ENCODE data around the gene HAPLN3. TPM values are rescaled to one million over a fixed set of nuclear protein-coding genes. Genes with fewer than 3 reads are reported as not detected.
"Not testable (repeated sequence)": the region's sequence is repeated elsewhere in the genome, so short reads cannot be mapped to it uniquely, and the experiment has no call there.

The HAPLN3 gene, protein sequence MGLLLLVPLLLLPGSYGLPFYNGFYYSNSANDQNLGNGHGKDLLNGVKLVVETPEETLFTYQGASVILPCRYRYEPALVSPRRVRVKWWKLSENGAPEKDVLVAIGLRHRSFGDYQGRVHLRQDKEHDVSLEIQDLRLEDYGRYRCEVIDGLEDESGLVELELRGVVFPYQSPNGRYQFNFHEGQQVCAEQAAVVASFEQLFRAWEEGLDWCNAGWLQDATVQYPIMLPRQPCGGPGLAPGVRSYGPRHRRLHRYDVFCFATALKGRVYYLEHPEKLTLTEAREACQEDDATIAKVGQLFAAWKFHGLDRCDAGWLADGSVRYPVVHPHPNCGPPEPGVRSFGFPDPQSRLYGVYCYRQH
- total RNA-seq, result 100 to 1,000 TPM; 103 to 105 TPM
- 99.0 to 175 reads per million in 2 donors for total RNA-seq

DNA sequence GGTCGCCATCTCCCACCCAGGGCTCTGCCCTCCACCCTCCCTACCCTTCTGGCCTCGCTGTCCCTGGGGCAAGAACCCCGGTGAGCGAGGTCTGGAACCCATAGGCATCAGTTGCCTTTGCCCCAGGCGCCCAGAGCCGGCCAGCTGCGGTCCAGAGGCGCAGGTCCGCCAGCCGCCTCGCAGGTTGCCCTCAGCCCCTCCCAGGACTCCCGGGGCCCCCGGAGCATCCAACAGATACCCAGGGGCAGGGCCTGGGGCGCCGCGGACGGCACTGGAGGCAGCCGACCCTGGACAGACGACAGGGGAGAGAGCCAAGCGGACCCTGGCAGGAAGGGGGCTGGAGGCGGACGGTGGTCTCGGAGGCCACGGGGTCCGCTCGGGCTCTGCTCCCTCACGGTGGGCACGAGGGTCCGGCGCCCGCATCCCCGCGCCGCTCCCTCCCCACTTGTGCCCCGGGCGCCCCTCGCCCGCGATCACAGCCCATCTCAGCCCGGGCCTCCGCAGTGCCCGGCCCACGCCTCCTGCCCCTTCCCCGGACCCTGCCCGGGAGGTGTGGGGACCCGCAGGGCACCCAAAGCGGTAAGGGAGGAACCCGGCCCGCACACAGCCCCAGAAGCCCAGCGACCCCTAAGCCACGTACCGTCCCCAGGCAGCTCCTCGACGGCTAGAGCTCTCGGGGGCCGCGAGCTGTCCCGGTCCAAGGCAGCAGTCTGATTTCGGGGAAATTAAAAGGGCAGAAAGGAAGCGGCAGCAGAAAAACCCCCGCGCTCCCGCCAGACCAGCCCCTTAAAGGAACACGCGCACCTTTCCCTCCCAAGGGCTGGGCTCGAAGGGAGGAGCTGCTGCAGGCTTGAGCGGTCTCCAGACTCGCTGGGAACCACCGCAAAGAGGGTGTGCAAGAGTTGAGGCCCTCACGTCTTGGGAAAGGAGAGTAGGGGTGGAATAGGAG is at the start of gene HAPLN3:
Gene HAPLN3 (minus strand): TSS at position 726 of the 949 bp plus-strand sequence. CDS start 8,246 bp downstream, outside the sequence.
- no peaks in the 10 kb centered on the region for H3K27me3 Mint-ChIP-seq
- H3K27ac Mint-ChIP-seq, result peak within 1 kb of the TSS; percentile 100
- no peaks in the 10 kb centered on the region for H3K36me3 Mint-ChIP-seq (ENCODE audit: low read depth)
- peak; percentile 24 to 46 (median 46) for DNase-seq
- peak; percentile 63 for ATAC-seq
- H3K4me1 Mint-ChIP-seq, result peaks cover 24% of the 10 kb centered on the region
- H3K4me3 Mint-ChIP-seq, result peak within 1 kb of the TSS; percentile 93
- no peaks in the 10 kb centered on the region for H3K9me3 ChIP-seq (ENCODE audit: control insufficient read depth, low read length, poor library complexity, severe bottlenecking)

DNA sequence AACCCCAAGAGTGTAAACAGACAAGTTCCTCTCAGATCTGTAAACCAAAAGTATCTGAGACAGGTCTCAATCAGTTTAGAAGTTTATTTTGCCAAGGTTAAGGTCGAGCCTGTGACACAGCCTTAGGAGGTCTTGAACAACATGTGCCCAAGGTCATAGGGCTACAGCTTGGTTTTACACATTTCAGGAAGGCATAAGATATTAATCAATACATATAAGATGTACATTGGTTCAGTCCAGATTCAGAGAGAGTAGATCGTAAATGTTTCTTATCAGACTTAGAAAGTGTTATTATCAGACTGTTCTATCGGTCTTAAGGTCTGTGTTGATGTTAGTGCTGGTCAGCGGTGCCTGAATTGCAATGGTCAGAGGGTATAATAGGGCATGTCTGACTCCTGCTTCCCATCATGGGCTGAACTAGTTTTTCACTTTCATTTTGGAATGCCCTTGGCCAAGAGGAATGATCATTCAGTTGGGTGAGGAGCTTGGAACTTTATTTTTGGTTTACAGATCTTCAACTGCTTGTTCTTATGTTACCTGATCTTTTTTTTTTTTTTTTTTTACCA is 44.8 kb upstream of the HAPLN3 start:
- ATAC-seq (no peak), DNase-seq (no peak)
- H3K36me3 Mint-ChIP-seq (ENCODE audit: low read depth), result peaks cover 2% of the 10 kb centered on the region
- H3K9me3 ChIP-seq (ENCODE audit: control insufficient read depth, low read length, poor library complexity, severe bottlenecking), result no peaks in the 10 kb centered on the region
- H3K4me1 Mint-ChIP-seq, result peaks cover 5% of the 10 kb centered on the region
- H3K27ac Mint-ChIP-seq, result no peak overlapping the region
- peaks cover 13% of the 10 kb centered on the region for H3K27me3 Mint-ChIP-seq
- no peak overlapping the region for H3K4me3 Mint-ChIP-seq

DNA sequence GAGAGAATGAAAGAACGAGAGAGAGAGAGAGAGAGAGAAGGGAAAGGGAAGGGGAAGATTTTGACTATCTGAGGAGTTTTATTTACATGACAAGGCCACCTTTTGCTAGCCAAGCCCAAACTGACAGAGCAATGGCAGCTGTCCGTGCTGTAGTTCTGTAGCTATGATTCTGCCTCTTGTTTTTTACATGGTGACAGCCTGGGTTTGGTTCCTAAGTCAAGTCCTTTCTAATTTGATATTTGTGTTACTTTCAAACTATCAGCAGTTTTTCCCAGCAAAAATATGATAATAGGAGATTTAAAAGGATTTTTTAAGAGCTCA is 44.1 kb upstream of the HAPLN3 start:
- H3K27ac Mint-ChIP-seq, result peak overlapping the region; percentile 79
- H3K27me3 Mint-ChIP-seq, result peaks cover 17% of the 10 kb centered on the region
- DNase-seq (no peak), ATAC-seq (no peak)
- H3K4me3 Mint-ChIP-seq, result no peak overlapping the region
- H3K9me3 ChIP-seq (ENCODE audit: control insufficient read depth, low read length, poor library complexity, severe bottlenecking), result no peaks in the 10 kb centered on the region
- H3K4me1 Mint-ChIP-seq, result peaks cover 5% of the 10 kb centered on the region
- H3K36me3 Mint-ChIP-seq (ENCODE audit: low read depth), result peaks cover 2% of the 10 kb centered on the region

DNA sequence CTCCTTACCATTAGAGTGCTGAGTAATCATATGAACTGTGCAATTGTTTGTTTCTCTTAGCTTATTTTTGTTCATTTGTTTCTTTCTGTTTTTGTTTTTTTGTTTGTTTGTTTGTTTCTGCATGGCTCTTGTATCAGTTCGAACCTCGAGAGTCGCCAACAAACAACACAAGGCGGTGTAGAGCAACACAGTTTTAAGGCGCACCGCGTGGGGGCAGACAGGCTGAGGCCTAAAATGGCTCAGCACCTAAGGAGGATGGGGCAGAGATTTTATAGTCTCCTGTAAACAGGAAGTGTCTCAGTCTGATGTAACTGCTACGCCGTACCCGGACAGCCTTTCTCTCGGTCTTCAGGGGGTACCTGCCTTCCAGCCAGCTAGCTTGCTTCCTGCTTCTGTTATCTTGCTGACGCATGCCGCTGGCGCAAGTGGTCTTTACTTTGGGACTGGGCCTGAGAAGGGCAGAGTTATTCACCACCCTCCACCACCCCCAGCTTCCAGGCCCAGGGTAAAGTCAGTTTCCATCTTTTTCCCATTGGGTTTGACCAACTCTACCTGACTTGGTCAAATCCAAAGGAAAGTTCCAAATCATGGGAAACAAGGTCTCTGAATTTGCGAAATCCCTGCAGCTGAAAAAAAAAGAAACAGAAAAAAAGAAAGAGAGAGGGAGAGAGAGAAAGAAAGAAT is 43.6 kb upstream of the HAPLN3 start:
- Mint-ChIP-seq H3K36me3 (ENCODE audit: low read depth) (peaks cover 2% of the 10 kb centered on the region), H3K27me3 (peaks cover 19% of the 10 kb centered on the region), H3K4me1 (peaks cover 5% of the 10 kb centered on the region), H3K4me3 (no peak overlapping the region), H3K27ac (peak overlapping the region; percentile 79)
- no peak for ATAC-seq
- DNase-seq, result no peak
- H3K9me3 ChIP-seq (ENCODE audit: control insufficient read depth, low read length, poor library complexity, severe bottlenecking), result no peaks in the 10 kb centered on the region

DNA sequence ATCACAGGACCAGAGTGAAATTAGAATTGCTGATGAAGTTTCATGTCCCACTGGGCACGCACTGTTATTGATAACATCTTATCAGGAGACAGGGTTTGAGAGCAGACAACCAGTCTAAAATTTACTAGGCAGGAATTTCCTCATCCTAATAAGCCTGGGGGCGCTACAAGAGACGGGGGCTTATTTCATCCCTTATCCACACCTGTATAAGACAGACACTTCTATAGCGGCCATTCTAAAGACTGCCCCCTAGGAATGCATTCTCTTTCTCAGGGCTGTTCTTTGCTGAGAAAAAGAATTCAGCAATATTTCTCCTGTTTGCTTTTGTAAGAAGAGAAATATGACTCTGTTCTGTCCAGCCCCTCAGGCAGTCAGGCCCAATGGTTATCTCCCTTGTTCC is 39.1 kb upstream of the HAPLN3 start:
- H3K4me1 Mint-ChIP-seq; H3K36me3 Mint-ChIP-seq (ENCODE audit: low read depth); H3K27ac Mint-ChIP-seq; H3K9me3 ChIP-seq (ENCODE audit: control insufficient read depth, low read length, poor library complexity, severe bottlenecking); H3K4me3 Mint-ChIP-seq; ATAC-seq; DNase-seq: not testable (repeated sequence)
- H3K27me3 Mint-ChIP-seq, result peaks cover 58% of the 10 kb centered on the region

DNA sequence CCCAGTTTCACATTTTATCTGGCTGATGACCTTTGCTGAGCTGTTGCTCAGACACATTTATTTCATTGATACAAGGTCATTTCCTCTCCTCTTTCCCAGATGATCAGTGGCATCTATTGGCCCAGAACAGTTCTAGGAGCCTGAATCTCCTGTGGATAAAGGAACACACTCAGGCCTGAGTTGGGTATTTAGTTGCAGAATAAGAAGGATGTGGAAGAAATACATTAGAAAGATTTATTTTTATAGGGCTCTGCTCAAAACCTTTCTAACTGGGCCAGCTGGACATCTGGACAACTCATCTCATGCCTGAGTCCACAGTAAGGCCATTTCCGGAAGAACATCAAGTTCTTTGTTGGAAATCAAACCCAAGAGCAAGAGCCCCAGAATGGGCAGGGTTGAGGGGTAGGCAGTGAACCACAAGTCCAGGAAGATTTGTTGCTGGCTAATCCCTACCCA is 37.6 kb upstream of the HAPLN3 start:
- H3K4me1 Mint-ChIP-seq, result no peaks in the 10 kb centered on the region
- ATAC-seq (no peak), DNase-seq (no peak)
- H3K36me3 Mint-ChIP-seq (ENCODE audit: low read depth), result no peaks in the 10 kb centered on the region
- no peaks in the 10 kb centered on the region for H3K9me3 ChIP-seq (ENCODE audit: control insufficient read depth, low read length, poor library complexity, severe bottlenecking)
- H3K27ac Mint-ChIP-seq, result no peak overlapping the region
- H3K4me3 Mint-ChIP-seq, result no peak overlapping the region
- H3K27me3 Mint-ChIP-seq, result peaks cover 58% of the 10 kb centered on the region

DNA sequence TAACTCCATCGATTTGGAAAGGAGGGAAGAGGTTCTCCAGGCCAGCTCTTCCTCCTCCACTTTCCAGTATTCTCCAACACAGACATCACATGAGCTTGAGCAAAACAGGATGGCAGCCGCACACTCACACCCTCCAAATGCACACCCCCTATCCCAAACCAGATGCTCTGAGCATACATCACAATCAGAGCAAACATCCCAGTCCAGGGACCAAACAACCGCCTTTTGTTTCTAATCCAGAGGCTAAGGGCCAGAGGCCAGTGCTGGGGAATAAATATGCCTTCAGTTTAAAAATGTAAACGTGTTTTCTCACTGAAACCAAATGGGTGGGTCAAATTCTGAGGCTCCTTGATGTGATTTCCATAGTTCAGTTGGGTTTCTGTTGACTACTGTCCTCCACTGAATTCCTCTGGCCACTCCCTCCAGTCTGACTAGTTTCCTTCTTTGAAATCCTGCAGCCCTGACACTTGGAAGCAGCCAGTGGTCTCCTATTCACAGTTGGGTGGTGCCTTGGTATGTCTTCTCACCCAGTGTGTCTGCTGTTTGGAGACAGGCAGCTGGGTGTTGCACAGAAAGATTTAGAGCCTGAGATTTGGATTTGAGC is 37.0 kb upstream of the HAPLN3 start:
- no peaks in the 10 kb centered on the region for H3K9me3 ChIP-seq (ENCODE audit: control insufficient read depth, low read length, poor library complexity, severe bottlenecking)
- H3K27me3 Mint-ChIP-seq, result peaks cover 58% of the 10 kb centered on the region
- H3K4me1 Mint-ChIP-seq, result no peaks in the 10 kb centered on the region
- no peak for DNase-seq
- no peak overlapping the region for H3K27ac Mint-ChIP-seq
- no peak for ATAC-seq
- no peak overlapping the region for H3K4me3 Mint-ChIP-seq
- H3K36me3 Mint-ChIP-seq (ENCODE audit: low read depth), result no peaks in the 10 kb centered on the region

DNA sequence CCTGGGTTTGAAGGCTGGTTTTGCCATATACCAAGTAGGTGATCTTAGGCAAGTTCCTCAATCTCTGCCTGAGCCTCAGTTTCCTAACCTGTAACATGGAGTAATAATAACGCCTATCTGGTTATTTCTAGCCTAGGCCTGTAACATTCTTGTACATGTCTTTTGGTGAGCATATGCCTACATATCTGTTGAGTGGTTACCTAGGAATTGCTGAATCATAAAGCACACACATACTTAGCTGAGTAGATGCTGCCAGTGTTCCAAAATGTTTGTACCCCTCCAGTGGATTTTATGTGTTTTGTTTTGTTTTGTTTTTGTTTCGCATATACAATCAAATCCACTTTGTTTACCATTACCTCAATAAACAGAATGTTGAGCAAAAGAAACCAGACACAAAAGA is 35.2 kb upstream of the HAPLN3 start:
- no peak for ATAC-seq
- no peak overlapping the region for H3K4me3 Mint-ChIP-seq

DNA sequence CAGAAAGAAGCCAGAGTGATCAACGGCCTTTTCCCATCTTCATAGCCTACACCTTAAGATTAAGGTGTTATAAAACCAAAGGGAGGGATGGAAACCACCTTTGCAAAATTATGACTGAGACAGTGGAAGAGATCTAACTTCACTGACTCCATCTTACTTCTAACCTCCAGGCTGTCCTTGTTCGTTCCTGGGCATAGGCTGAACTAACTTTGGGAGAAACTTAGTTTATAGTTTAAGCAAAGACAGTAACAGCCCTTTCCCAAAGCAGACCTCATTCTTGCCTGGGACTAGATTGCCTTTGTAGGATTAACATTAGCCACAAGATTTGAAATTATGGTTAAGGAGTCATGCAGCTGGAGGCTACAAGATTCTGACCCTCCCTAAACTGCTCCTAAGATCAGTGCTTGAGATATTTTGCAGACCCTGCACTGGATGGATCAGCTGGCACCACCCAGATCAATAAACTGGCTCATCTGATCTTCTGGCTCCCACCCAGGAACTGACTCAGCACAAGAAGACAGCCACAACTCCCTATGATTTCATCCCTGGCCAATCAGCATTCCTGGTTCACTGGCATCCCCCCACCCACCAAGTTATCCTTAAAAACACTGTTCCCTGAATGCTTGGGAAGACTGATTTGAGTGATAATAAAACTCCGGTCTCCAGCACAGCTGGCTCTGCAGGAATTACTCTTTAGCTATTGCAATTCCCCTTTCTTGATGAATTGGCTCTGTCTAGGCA is 34.2 kb upstream of the HAPLN3 start:
- not testable (repeated sequence) for H3K36me3 Mint-ChIP-seq (ENCODE audit: low read depth); ATAC-seq; DNase-seq; H3K27ac Mint-ChIP-seq; H3K4me1 Mint-ChIP-seq; H3K9me3 ChIP-seq (ENCODE audit: control insufficient read depth, low read length, poor library complexity, severe bottlenecking); H3K4me3 Mint-ChIP-seq
- H3K27me3 Mint-ChIP-seq, result peaks cover 41% of the 10 kb centered on the region

More for the DNA sequence above, 35.2 kb upstream of the HAPLN3 start:
- no peaks in the 10 kb centered on the region for H3K9me3 ChIP-seq (ENCODE audit: control insufficient read depth, low read length, poor library complexity, severe bottlenecking)
- H3K27ac Mint-ChIP-seq, result no peak overlapping the region
- peaks cover 49% of the 10 kb centered on the region for H3K27me3 Mint-ChIP-seq
- H3K4me1 Mint-ChIP-seq, result no peaks in the 10 kb centered on the region
- no peaks in the 10 kb centered on the region for H3K36me3 Mint-ChIP-seq (ENCODE audit: low read depth)
- no peak for DNase-seq

DNA sequence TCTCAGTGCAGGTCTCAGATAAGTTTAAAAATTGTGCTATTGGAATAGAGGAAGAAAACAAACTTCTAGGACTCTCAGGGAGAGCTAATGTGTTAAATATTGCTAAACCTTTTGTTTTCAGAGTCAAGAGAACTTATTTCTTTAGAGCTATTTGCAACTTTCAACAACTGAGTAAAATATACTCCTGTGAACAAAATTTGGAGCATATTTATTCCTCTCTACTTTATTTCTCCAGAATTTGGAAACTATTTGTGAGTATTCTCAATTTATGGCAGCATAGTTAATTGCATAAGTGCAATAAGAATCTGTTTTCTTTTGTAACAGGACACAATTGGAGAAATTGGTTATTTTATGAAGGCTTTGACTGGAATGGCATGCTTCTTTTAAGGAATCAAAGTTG is 32.8 kb upstream of the HAPLN3 start:
- H3K36me3 Mint-ChIP-seq (ENCODE audit: low read depth); H3K27ac Mint-ChIP-seq; ATAC-seq; H3K9me3 ChIP-seq (ENCODE audit: control insufficient read depth, low read length, poor library complexity, severe bottlenecking); DNase-seq; H3K4me1 Mint-ChIP-seq; H3K4me3 Mint-ChIP-seq: not testable (repeated sequence)
- H3K27me3 Mint-ChIP-seq, result peaks cover 41% of the 10 kb centered on the region

DNA sequence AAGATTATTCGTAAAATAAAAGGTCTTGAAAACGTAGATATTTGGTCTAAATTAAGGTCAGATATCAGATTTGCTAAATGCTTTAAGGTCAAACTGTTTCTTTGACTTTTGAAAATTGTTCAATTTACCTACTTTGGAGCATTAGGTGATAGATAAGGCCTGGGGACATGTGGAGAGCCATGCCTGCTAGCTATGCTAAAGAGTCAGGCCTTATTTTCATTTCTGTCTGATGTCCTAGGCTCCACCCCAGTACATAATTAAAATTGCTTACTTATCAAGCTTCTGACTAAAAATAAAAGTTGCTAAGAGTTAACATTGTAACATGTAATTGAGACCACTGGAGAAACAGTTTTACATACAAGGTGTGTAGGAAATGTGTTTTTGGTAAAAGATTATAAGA is 30.3 kb upstream of the HAPLN3 start:
- H3K9me3 ChIP-seq (ENCODE audit: control insufficient read depth, low read length, poor library complexity, severe bottlenecking); DNase-seq; H3K4me3 Mint-ChIP-seq; ATAC-seq; H3K36me3 Mint-ChIP-seq (ENCODE audit: low read depth); H3K27ac Mint-ChIP-seq; H3K4me1 Mint-ChIP-seq: not testable (repeated sequence)
- peaks cover 42% of the 10 kb centered on the region for H3K27me3 Mint-ChIP-seq

DNA sequence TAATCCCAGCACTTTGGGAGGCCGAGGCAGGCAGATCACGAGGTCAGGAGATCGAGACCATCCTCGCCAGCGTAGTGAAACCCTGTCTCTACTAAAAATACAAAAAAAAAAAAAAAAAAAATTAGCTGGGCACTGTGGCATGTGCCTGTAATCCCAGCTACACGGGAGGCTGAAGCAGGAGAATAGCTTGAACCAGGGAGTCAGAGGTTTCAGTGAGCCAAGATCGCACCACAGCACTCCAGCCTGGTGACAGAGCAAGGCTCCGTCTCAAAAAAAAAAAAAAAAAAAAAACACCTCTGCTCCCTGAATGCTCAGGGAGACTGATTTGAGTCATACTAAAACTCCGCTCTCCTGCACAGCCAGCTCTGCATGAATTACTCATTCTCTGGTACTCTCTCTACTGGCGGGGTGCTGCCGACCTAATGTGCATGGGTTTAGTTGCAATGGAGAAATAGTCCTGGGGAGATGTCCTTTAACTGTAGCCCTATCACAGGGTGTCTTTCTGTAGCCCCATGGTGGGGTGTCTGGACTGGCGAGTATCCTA is 25.6 kb upstream of the HAPLN3 start:
- peaks cover 22% of the 10 kb centered on the region for H3K4me1 Mint-ChIP-seq
- H3K27me3 Mint-ChIP-seq, result peaks cover 67% of the 10 kb centered on the region
- H3K9me3 ChIP-seq (ENCODE audit: control insufficient read depth, low read length, poor library complexity, severe bottlenecking); H3K27ac Mint-ChIP-seq; ATAC-seq; H3K36me3 Mint-ChIP-seq (ENCODE audit: low read depth); DNase-seq: not testable (repeated sequence)
- peak overlapping the region; percentile 59 for H3K4me3 Mint-ChIP-seq

Data from T-helper 17 cell (primary cell).